GM21381 (cell line): ENCODE measurements around the gene PCSK6.

Experiments
- ATAC-seq: cut with Tn5 transposase; IDR thresholded peaks from one replicate; pipeline ENCODE4 v1.9.1; 2021; ENCODE audit warnings: mild to moderate bottlenecking, moderate library complexity; ENCODE audit not compliant: unreplicated experiment

The PCSK6 gene

GRCh38 chr15:101523560-101523940, 34.0 kb upstream of the PCSK6 start:
- ATAC-seq: no peak

DNA sequence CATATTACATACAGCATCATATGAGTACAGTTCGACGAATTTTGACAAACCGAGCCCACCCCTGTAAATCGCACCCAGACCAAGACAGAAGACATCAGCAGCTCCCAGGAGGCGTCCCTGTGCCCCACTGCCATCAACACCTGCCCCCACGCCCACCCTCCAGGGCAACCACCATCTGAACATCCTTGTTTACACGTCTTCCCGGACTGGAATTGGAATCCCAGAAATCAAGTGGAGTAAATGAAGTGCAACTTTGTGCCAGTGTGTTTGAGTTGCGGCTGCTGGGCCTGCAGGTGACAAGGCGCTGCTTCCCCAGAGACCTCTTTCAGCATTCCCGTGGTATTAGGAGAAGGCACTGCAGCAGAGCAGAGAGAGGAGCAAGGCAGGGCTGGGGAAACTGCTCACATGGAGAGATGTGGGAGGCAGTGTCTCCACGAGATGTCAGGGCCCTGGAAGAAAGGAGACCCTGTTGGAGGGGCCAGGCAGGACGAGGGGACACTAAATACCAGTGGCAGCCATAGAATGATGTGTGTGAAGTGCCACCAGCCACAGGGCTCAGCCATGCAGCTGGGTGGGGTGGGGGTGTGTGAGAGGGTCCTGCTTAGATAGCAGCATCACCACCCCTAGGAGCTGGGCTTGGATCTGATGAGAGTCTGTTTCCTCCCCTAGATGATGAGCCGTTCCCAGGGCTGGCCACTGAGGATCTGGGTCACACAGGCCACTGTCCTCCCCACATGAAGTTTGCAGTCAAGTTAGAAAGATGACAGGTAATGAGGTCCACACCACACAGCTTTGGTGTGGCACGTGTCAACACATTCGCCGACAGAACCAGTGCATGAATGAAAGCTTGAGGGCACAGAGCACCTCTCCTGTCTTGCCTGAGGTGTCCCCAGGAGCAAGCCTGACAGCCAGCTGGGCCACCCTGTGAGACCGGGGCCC, 33.4 kb upstream of the PCSK6 start:
- no peak for ATAC-seq

DNA sequence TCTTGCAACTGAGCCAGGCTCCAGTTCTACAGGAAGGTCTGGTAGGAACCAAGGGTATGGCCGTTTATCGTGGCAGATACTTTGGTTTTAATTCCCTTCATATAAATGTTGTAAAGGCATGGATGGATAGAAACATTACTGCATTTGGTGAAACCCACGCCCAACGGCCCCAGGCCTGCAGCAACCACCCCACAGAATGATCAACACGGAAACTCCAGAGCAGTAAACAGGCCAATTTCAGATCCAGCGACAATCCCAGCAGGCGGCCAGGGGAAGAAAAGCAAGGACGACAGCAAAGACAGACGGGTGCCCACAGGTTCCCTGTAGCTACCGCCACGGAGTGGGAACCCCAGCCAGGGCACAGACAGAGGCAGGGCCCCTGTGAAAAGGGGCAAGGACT, 32.6 kb upstream of the PCSK6 start:
- no peak for ATAC-seq

DNA sequence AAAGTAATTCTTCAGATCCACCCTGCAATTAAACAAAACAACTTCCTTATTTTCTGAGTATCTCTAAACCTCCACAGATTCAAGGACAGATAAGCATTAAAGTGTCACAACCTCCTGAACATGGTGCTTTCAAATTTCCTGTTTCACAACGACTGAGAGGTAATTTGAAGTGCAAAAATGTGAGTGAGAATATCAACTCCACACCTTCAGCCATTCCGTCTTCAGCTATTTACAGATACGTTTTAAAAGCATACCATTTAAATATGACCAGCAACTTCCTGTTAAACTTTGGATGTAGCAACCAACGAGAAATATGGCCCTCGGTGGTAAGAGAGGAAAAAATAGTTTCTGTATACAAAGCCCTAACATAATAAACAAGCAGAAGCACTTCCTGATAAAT, 32.1 kb upstream of the PCSK6 start:
- no peak for ATAC-seq

DNA sequence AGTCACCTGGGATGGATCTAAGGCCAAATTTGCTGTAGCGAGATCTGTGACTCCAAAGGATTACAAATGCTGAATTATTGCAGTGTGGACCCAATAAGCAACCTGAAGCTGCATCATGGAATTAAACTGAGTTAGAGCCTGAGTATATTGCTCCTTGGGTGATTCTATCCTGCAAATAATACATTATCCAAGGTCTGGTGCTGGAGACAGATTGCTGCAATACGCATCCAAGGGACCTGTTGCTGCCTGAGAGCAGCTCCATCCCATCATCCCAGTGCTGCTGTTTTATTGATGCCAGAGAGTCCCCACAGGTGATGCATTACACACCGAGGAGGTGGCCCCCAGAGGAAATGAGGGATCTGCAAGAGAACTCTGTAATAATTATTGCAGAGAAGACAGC, 31.6 kb upstream of the PCSK6 start:
- no peak for ATAC-seq

DNA sequence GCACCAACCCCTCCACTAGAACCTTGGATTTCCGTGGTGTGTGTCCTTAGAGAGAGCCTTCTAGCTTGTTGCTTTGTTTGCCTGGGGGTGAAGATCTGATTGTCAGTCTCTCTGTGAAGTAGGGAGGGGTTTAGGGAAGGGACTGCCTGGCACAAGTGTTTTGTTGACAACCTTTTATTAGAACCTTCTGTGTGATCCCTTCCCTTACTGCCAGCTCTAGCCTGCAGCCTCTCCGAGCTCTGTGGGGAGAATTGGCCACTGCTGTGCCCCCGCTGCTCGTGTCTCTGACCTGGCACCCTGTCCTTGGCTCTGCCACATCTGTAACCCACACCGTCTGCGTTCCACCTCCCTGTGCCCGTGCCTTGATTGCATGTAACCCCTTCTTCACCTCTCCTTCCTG, 30.9 kb upstream of the PCSK6 start:
- ATAC-seq: no peak

GRCh38 chr15:101517504-101517903, 28.0 kb upstream of the PCSK6 start:
- ATAC-seq: no peak

- no peak for ATAC-seq
Measured at GRCh38 chr15:101514318-101514717, 24.8 kb upstream of the PCSK6 start.

DNA sequence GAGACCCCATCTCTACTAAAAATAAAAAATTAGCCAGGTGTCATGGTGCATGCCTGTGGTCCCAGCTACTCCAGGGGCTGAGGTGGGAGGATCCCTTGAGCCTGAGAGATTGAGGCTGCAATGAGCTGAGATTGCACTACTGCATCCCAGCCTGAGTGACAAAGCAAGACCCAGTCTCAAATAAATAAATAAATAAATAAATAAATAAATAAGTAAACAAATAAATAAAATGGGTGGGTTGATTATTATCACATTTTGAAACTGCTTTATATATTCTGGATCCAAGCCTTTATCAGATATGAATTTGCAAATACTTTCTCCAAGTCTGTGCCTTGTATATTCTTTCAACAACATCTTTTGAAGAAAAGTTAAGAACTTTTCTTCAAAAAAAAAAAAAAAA, 22.2 kb upstream of the PCSK6 start:
- ATAC-seq: no peak

DNA sequence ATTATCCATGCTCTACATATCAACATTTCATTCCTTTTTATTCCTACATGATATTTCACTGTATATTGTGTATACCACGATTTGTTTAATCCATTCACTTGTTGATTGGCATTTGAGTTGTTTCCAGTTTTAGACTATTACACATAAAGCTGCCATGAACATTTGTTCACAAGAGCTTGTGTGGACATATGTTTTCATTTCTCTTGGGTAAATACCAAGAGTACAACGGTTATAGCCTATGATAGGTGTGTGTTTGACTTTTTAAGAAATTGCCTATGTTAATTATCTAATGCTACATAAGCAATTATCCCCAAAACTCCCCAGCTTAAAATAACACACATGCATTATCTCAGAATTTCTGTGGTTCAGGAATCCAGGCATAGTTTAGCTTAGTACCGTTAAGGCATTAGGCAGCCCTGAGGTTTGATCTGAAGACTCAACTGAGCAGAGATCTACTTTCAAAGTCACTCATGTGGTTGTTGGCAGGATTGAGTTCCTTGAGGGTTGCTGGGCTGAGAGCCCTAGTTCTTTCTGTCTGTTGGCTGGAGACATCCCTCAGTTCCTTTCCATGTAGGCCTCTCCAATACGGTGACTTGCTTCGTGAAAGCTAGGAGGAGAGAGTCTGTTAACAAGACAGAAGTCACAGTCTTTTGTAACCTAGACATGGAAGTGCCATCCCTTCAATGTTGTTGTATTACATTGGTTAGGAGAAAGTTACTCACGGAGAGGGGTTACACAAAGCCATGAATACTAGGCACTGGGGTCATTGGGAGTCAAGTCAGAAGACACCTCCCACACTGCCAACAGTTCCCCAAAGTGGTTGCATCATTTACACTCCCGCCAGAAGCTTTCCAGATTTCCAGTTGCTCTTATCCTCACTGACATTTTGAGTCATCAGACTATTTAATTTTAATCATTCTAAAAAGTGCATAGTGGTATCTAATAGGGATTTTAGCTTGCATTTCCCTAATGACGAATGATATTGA, 21.0 kb upstream of the PCSK6 start:
- ATAC-seq: no peak

DNA sequence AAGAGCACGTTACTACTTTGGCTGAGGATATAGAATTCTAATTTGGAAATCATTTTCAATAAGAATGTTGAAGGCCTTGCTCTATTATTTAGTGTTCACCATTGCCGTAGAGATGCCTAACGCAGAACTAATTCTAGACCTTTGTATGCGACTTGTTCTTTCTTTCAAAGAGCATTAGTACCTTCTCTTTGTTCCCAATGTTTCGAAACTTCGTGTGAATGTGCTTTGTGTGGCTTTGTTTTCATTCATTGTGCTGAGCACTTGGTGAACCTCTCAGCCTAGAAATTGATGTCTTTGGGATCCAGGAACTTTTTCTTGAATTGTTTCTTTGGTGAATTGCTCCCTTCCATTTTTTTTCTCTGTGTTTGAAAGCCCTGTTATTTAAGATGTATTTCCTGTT, 19.8 kb upstream of the PCSK6 start:
- no peak for ATAC-seq

GRCh38 chr15:101506491-101506890, 17.0 kb upstream of the PCSK6 start:
- no peak for ATAC-seq

DNA sequence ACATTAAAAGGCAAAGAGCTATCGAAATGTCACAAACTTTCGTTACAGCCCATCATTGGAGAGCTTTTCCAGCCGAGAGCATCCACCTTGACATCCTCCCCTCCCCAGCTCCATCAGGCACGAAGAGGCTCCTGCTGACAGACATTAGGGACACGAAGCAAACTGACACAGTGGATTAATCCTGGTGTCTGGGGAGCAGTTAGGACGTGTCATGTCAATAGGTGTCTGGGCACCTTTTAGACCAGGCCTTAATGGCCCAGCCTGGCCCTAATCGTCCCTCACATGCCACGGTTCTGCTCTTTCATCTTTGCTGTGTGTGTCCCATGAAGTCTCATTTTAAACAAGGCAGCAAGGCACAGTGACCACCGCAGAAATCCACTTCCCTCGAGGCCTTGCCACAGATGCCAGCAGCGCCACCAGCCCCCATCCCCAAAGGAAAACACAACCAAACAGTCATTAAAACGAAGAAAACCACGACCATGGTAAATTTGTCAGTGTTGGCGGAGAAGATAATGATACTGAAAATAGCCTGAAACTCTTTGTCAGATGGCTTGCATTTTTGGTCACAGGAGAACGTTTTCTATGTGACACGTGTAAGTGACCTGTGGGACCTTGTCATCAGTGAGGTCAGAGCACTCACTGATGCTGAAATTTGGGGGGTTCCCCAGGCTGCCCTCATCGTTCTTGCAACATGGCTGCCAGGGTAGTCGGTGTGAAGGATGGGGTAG, 16.3 kb upstream of the PCSK6 start:
- ATAC-seq: no peak

GRCh38 chr15:101504866-101505609, 15.5 kb upstream of the PCSK6 start:
- no peak for ATAC-seq

GRCh38 chr15:101504373-101504772, 14.9 kb upstream of the PCSK6 start:
- ATAC-seq: no peak

DNA sequence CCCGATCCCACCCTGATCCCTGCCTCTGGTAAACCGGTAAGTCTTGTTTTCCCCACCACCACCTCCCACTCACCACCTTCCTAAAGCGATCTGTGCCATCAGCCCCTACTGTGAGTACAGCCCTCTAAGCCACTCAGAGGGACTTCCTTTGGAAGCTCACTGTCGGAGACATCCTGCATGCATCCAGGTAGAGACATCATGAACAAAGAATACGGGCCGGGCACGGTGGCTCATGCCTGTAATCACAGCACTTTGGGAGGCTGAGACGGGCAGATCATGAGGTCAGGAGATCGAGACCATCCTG, 13.7 kb upstream of the PCSK6 start:
- no peak for ATAC-seq

- no peak for ATAC-seq
Measured at GRCh38 chr15:101502572-101503295, 13.2 kb upstream of the PCSK6 start.

GRCh38 chr15:101501703-101502373, 12.3 kb upstream of the PCSK6 start:
- ATAC-seq: peak; percentile 53

GRCh38 chr15:101500865-101501551, 11.5 kb upstream of the PCSK6 start:
- ATAC-seq: no peak
